MG63 (cell line): ENCODE data around the gene MAP3K9. TPM values are rescaled to one million over a fixed set of nuclear protein-coding genes. Genes with fewer than 3 reads are reported as not detected.

Source experiments
- DNase-seq: peaks from one replicate; pipeline ENCODE4 v3.0.0-alpha.2; 2020
- H3K27me3 ChIP-seq: fragments of 250-450 bp; sonication (Bioruptor Pico); 2 replicates; pipeline ENCODE4 v1.5.1; 2020; ENCODE audit warnings: mild to moderate bottlenecking, moderate library complexity
- H3K36me3 ChIP-seq: fragments of 250-450 bp; sonication (Bioruptor Pico); 2 replicates; pipeline ENCODE4 v1.5.1; 2020; ENCODE audit warnings: mild to moderate bottlenecking, moderate library complexity
- H3K4me3 ChIP-seq: fragments of 250-450 bp; sonication (Bioruptor Pico); 2 replicates; pipeline ENCODE4 v1.5.1; 2020; ENCODE audit warnings: mild to moderate bottlenecking, moderate library complexity
- H3K9me3 ChIP-seq: fragments of 250-450 bp; sonication (Bioruptor Pico); 2 replicates; pipeline ENCODE4 v1.5.1; 2020; ENCODE audit warnings: mild to moderate bottlenecking, moderate library complexity
- total RNA-seq: library from RNA; depleted of rRNA; stranded (reverse); fragments of >200 nt; shearing (Covaris generic); gene quantifications from 2 replicates; pipeline ENCODE4 v1.2.3, GENCODE V29; 2014; ENCODE audit warnings: low replicate concordance

The MAP3K9 gene
- total RNA-seq, 1 experiment from 2014 or later = 0.76 TPM

DNA sequence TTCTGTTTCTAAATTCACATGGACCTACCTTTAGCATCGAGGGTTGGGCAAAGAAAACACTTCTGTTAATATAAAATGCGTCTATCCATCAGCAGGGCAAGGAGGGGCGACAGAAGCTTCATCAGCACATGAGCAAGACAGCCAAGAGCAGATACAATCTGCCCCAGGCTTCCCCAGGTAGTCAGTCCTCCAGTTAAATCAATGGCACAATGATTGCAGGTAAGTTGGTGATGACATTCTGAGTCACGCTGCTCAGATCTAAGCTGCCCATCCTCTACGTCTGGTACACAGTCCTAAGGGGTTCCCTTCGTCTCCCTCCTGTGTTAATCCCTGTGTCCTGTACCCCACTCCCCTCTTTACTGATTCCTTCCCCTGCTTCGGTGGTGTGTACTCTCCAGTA is 38.8 kb downstream of the MAP3K9 start:
- H3K9me3 ChIP-seq = no peaks in the 10 kb centered on the region
- no peaks in the 10 kb centered on the region for H3K27me3 ChIP-seq
- no peak overlapping the region for H3K4me3 ChIP-seq
- DNase-seq = no peak
- no peaks in the 10 kb centered on the region for H3K36me3 ChIP-seq

DNA sequence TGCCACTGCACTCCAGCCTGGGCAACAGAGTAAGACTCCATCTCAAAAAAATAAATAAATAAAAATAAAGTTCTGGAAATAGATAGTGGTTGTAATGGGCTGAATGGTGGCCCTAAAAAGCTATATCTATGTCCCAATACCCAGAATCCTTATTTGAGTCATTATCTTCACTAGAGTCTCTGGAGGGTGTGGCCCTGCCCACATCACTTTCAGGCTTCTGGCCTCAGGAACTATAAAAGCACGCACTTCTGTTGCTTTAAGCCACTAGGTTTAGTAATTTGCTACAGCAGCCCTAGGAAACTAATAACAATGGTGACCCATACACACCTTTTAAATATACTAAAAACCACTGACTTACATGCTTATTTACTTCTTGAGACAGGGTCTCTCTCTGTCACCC is 49.9 kb downstream of the MAP3K9 start:
- Histone ChIP-seq H3K4me3 (no peak overlapping the region), H3K36me3 (no peaks in the 10 kb centered on the region), H3K27me3 (no peaks in the 10 kb centered on the region), H3K9me3 (no peaks in the 10 kb centered on the region)
- no peak for DNase-seq

DNA sequence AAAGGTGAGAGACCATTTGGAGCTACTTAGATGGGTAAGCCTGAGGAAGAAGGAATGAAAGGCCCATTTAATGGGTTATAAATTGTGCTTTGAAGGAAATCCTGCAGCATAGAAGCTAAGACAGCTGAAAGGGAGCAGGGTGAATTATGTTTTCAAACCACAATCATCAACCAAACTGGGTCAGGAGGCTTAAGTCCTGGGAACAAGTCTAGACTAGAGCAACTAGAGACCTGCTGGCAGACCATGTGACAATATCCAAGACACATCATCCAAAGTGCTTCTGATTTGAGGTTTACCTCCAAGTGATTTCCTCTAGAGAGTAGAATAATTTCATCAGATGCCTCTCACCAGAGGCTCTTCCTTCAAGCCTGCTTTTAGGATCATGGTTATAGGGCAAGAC is 53.7 kb downstream of the MAP3K9 start:
- Histone ChIP-seq H3K9me3 (no peaks in the 10 kb centered on the region), H3K27me3 (no peaks in the 10 kb centered on the region), H3K4me3 (no peak overlapping the region), H3K36me3 (no peaks in the 10 kb centered on the region)
- DNase-seq = no peak

DNA sequence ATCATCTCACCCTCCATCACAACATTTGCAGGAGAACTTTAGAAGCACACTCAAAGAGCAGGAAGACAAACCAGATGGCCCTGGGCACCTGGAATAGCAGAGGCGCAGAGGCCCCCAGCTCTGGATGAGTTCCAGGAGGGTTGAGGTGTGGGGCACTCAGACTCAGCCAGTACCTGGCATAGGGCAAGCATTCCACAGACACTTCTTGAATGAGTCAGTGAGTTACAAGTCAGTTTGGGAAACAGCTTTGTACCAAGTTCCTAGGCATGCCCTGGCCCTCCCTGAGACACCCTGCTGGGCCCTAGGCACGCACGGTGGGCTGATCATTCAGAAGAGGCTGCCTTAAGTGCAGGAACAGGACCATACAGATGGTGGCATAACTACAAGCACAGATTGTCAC is 54.3 kb downstream of the MAP3K9 start:
- Histone ChIP-seq H3K36me3 (no peaks in the 10 kb centered on the region), H3K9me3 (no peaks in the 10 kb centered on the region), H3K4me3 (no peak overlapping the region), H3K27me3 (no peaks in the 10 kb centered on the region)
- DNase-seq = peak; percentile 84

DNA sequence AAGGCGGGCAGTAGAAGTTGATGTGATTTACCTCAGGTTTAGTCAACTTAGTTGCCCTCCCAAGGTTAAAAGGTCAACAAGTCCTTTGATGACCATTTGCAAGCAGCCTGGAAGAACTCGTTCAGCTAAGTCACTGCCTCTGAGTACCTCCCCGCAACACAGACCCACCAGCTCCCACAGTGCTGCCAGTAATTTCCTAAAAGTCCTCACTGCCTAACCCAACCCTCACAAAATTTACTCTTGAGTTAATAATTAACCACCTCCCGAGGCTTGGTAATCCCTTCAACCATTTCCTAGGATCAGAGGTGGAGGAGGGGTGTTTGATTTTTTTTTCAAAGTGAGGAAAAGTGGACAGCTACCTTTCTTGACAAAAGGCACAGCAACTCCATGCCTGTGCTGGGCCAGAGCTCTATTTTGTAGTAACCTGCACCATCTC is 55.8 kb downstream of the MAP3K9 start:
- no peaks in the 10 kb centered on the region for H3K36me3 ChIP-seq
- H3K4me3 ChIP-seq = no peak overlapping the region
- no peak for DNase-seq
- no peaks in the 10 kb centered on the region for H3K9me3 ChIP-seq
- no peaks in the 10 kb centered on the region for H3K27me3 ChIP-seq

DNA sequence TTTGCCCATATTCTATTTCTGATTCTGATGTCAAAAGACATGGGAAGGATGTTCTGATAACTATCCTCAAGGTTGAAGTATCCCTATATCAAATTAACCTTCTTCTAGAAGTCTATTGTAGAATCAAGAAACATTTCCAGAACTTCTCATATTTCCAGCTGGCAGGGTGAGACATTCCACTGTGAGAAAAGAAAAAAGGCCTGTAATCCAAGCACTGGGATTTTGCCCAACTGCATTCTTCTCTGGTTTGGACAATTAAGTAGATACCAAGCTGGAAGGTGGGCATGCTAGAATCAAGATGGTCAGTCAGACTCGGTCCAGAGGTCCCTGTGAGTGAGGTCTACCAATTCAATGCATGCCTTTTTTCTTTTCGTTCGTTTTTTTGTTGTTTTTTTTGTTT is 60.9 kb downstream of the MAP3K9 start:
- no peaks in the 10 kb centered on the region for H3K27me3 ChIP-seq
- no peak overlapping the region for H3K4me3 ChIP-seq
- H3K9me3 ChIP-seq = no peaks in the 10 kb centered on the region
- H3K36me3 ChIP-seq = no peaks in the 10 kb centered on the region
- DNase-seq = peak; percentile 6

DNA sequence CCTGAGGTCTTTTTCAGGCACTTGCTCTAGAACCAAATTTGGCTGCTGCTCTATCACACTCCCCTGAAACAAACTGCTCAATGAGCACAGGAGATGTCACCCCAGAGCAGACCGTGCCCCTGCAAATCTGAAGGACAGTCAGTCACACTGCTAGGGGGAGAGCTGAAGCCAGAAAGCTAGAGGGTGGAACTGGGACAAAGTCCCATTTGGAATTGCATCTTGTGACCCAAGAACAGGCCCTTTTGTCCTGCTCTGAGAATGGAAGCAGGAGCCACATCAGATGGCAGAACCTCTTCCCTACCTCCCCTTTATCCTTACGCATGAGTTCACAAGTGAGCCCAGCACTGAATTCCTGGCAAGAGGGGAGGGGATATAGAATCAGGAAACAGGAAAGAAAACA is 64.7 kb downstream of the MAP3K9 start:
- H3K4me3 ChIP-seq = no peak overlapping the region
- no peaks in the 10 kb centered on the region for H3K36me3 ChIP-seq
- H3K27me3 ChIP-seq = no peaks in the 10 kb centered on the region
- no peak for DNase-seq
- H3K9me3 ChIP-seq = no peaks in the 10 kb centered on the region

DNA sequence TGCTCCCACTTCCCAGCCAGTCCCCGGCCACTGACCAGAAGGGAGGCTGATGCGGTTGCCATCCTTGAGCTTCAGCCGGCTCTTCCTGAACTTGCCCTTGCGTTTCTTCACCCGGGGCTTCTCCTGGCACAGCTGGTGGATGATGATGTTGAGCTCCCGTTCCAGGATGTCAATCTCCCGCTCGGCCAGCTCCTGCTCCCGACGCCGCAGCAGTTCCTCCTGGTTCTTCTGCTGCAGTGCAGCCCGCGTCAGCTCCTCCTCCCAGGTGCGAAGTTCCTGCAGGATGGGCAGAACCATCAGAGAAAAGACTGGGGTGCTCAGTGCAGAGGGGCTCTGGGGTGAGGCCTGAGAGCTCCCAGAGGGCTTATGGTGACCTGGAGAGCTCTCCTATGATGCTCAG is 67.0 kb downstream of the MAP3K9 start:
- H3K36me3 ChIP-seq = no peaks in the 10 kb centered on the region
- H3K9me3 ChIP-seq = no peaks in the 10 kb centered on the region
- H3K4me3 ChIP-seq = no peak overlapping the region
- DNase-seq = no peak
- no peaks in the 10 kb centered on the region for H3K27me3 ChIP-seq

DNA sequence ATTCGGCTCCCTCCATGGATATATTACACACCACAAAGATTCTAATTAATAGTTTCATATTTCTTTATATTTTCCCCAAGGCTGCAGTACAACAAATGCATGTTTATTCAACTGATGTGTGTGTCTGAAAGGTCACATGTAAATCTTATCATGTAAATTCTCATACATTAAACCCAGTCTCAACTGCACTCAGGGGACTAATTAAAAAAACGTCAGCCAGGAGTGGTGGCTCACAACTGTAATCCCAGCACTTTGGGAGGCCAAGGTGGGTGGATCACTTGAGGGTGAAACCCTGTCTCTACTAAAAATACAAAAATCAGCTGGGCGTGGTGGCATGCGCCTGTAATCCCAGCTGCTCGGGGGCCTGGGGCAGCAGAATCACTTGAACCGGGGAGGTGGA is 67.8 kb downstream of the MAP3K9 start:
- no peak for DNase-seq

DNA sequence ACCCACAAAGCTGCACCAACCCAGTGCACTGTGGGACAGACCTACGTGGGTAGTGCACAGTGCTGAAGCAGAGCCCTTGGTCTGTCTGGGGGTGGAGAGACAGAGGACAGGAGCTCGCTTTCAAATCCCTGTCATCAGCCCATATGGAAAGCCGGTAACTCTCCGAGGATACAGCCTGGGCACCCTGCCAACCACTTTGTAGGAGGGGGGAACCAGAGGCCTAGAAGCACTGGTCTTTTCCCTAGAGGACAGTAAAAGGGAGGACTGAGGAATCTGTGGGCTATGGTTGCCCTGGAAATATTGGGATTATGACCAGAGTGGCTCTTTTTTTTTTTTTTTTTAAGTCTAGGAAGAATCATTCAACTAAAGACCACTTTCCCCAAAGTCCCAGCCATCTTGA is 74.3 kb downstream of the MAP3K9 start:
- no peak for DNase-seq
- Histone ChIP-seq H3K9me3 (no peaks in the 10 kb centered on the region), H3K36me3 (no peaks in the 10 kb centered on the region), H3K4me3 (no peak overlapping the region), H3K27me3 (no peaks in the 10 kb centered on the region)

More for the DNA sequence above, 67.8 kb downstream of the MAP3K9 start:
- H3K9me3 ChIP-seq = no peaks in the 10 kb centered on the region
- no peaks in the 10 kb centered on the region for H3K36me3 ChIP-seq
- no peaks in the 10 kb centered on the region for H3K27me3 ChIP-seq
- H3K4me3 ChIP-seq = no peak overlapping the region

DNA sequence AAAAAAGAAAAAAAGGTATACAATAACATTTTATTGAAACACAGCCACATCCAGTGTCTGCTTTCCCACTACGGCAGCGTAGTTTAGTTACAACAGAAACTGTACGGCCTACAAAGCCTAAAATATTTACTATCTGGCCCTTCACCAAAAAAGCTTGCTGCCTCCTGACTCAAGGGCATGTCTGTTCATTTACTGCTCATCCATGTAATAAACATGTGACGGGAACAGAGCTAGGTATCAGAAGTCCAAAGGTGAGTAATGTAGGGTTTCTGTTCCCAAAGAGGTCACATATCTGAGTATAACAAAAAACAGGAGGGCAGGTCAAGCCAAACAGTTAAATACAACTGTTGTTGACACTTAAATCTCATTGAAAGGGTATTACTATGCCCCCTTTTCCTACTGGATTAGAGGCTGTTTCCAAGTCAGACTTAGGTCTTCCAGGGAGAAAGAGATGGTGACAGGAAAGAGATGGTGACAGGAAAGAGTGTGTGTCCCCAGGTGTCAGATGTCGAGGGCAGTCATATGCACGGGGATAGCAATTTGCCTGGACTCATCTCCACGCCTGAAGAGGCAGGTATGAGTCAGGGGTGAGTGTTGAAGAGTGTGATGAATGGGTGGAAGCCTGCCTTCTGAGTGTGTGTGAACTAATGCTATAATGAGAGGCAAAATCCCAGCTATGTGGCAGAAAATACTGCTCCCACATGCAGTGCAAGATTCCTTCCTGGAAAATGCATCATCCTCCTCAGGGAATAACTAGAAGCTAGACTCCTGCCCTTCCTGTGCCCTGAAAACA is 77.7 kb downstream of the MAP3K9 start:
- no peaks in the 10 kb centered on the region for H3K27me3 ChIP-seq
- no peak for DNase-seq
- H3K9me3 ChIP-seq = no peaks in the 10 kb centered on the region
- H3K4me3 ChIP-seq = no peak overlapping the region
- no peaks in the 10 kb centered on the region for H3K36me3 ChIP-seq

DNA sequence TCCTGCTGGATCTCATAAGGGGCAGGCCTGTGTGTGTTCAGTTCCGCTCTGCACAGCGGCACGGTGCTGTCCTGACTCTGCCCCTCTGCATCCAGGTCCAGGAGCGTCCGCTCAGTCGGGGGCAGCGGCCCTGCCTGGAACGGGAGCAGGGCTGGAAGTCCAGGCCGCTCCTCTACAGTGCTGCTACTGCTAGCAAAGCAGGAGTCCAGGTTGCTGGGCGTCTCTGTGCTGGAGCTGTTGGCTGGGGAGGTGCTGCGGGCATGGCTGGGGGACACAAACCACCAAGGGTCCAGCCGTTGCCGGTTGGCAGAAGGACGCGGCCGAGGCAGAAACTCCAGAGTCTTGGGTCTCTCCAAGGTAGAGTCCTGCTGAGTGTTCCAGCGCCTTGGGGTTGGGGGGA is 78.9 kb downstream of the MAP3K9 start:
- DNase-seq = no peak
- no peaks in the 10 kb centered on the region for H3K27me3 ChIP-seq
- no peaks in the 10 kb centered on the region for H3K36me3 ChIP-seq
- H3K4me3 ChIP-seq = no peak overlapping the region
- no peaks in the 10 kb centered on the region for H3K9me3 ChIP-seq

DNA sequence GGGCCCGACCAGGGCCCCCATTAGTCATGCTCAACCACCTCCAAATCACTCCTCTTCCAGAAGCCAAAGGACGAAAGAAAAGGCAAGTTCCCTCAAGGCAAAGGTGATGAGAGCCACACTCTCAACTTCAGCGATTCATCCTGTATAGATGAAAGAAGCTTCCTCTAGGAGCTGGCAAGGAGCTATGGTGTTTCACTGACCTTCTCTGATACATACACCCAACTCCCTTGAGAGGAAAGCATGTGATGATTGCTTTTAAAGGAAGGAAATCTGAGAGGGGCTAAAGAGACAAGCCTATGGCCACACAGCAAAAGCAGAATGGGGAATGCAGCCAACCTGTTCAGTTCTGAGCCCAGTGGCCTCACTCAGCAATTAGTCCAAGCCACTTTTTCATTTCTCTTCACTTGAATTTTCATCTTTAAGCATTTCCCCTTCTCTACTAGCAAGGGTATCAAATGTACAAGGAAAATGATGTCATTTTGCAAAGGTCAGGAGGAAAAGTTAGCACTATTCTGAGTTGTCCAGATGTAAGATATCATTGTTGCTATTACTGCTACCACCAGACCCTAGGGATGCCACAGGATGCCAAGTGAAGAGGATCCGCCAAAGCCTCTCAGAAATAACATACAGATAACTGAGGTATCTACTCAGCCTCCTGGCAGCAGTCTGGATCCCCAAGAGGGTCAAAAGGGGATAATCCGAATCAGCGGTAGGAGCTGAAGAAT is 82.5 kb downstream of the MAP3K9 start:
- Histone ChIP-seq H3K4me3 (no peak overlapping the region), H3K9me3 (no peaks in the 10 kb centered on the region), H3K27me3 (no peaks in the 10 kb centered on the region), H3K36me3 (no peaks in the 10 kb centered on the region)
- no peak for DNase-seq

DNA sequence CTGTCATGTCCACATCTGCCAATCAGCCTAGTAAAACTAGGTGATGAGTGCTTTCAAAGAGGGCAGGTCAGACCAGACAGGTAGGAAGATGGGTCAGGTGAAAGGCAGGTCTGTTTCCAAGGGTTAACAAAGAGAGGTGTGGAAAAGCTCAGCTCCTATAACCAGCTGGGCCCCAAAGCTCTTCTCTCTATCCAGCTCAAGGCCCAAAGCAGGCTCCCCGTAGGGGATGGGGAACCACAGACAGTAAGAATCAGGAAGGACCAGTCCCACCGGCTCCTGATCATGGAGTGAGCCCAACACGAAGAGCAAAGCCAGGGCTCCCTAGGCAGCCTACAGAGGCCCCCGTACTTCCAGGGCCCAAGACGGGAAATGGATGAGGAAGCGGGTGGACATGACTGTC is 84.4 kb downstream of the MAP3K9 start:
- H3K36me3 ChIP-seq = no peaks in the 10 kb centered on the region
- H3K27me3 ChIP-seq = no peaks in the 10 kb centered on the region
- H3K9me3 ChIP-seq = no peaks in the 10 kb centered on the region
- DNase-seq = no peak
- H3K4me3 ChIP-seq = no peak overlapping the region

DNA sequence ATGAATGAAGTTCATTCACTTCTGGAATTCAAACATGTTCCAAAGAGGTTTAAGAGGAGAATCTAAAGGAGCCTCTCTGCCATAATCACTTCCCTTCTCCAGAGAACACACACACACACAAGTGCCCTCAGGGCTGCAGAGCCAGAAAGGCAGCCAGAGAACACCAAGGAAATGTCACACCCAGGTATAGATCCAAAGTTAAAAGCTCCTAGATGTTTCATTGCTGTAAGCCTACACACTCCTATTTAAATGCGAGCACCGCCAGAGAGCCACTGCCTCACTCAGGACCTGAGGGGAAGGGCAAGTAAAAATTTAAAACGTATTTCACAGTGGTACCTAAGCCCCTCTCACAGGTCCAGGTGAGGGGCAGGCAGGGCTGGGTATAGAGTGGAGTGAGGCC is 85.2 kb downstream of the MAP3K9 start:
- Histone ChIP-seq H3K27me3 (no peaks in the 10 kb centered on the region), H3K4me3 (no peak overlapping the region), H3K36me3 (no peaks in the 10 kb centered on the region), H3K9me3 (no peaks in the 10 kb centered on the region)
- DNase-seq = no peak

DNA sequence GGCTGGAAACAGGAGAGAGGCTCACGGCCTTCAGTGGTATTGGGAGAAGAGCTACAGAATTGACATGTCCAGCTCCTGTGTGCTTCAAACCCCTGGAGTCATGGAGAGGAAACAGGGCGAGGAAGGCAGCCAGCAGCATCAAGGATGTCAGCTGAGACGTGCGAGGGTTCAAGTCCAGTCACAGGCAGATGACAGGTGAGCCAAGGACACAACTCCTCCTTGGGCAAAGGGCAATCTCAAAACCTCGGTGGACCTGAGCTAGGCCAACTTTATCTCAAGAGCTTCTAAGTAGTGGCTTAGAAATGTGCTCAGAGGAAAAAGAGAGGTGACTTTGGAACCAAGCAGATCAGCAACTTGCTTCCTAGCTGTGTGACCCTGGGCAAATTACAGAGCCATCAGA is 86.0 kb downstream of the MAP3K9 start:
- Histone ChIP-seq H3K27me3 (no peaks in the 10 kb centered on the region), H3K9me3 (no peaks in the 10 kb centered on the region), H3K4me3 (no peak overlapping the region), H3K36me3 (no peaks in the 10 kb centered on the region)
- no peak for DNase-seq

DNA sequence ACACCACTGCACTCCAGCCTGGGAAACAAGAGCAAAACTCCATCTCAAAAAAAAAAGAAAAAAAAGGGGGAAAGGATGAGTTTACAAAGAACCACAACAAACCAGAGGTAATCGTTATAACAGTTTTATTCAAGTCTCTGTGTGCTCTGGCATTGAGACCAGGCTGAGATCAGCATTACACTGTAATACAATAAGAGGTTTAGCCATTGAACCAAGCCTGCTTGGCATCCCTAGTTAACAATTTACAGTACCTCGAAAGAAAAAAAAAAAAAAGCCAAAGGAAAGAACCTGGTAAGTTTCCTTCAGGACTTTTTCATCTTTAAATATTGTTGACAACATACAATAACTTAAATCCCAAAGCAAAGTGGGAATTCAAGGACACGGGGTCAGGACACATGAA is 86.9 kb downstream of the MAP3K9 start:
- H3K4me3 ChIP-seq = no peak overlapping the region

DNA sequence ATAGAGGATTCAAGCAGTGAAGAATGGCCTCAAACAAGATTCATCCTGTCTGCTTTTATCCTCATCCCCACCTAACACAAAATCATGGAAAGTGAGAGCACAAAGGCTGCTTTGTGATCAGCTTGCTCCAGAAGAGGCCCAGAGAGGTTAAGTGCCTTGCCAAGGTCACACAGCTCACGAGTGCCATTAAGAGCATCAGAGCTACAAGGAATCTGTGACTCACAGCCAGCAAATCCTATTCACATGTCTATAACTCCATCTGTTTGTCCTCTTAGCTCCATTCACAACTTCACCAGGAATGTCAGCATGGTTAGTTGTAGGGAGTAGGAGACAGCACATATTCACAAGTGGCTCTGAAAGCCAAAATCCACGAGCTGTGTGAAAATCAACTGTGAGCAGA is 87.8 kb downstream of the MAP3K9 start:
- Histone ChIP-seq H3K9me3 (no peaks in the 10 kb centered on the region), H3K27me3 (no peaks in the 10 kb centered on the region), H3K36me3 (no peaks in the 10 kb centered on the region), H3K4me3 (no peak overlapping the region)
- no peak for DNase-seq

More for the DNA sequence above, 86.9 kb downstream of the MAP3K9 start:
- DNase-seq = no peak
- H3K36me3 ChIP-seq = no peaks in the 10 kb centered on the region
- no peaks in the 10 kb centered on the region for H3K9me3 ChIP-seq
- H3K27me3 ChIP-seq = no peaks in the 10 kb centered on the region
